Measurements from ENCODE around the gene RASSF7.

- TF ChIP-seq EZH2 (IDR thresholded peaks at IDR 0.05; ENCODE audit: low read length, unreplicated experiment) (no peak), CTCF (conservative IDR thresholded peaks at IDR 0.05; ENCODE audit: low read depth, low read length) (no peak)
Measured at GRCh38 chr11:558503-558902, 2.3 kb upstream of the RASSF7 start.
